Skeletal muscle tissue (tissue), 4 donors: Measurements from ENCODE around the gene MYO16. TPM values are rescaled to one million over a fixed set of nuclear protein-coding genes. Genes with fewer than 3 reads are reported as not detected.
"Not testable (repeated sequence)": the region's sequence is repeated elsewhere in the genome, so short reads cannot be mapped to it uniquely, and the experiment has no call there.

Experiments
- H3K27ac ChIP-seq: one replicate; pipeline ENCODE4 v1.7.0; 2013; ENCODE audit warnings: mild to moderate bottlenecking, low read depth, low read length, inconsistent platforms
- H3K27me3 ChIP-seq, 3 donors: one replicate each; pipeline ENCODE4 v1.7.0; 2013; ENCODE audit warnings: low read length in 3 of 3; ENCODE audit not compliant: control insufficient read depth in 3 of 3, insufficient read depth in 3 of 3
- H3K36me3 ChIP-seq, 3 donors: one replicate each; pipeline ENCODE4 v1.7.0; 2013; ENCODE audit warnings: low read length in 3 of 3; ENCODE audit not compliant: control insufficient read depth in 3 of 3, insufficient read depth in 3 of 3
- H3K4me1 ChIP-seq, 3 donors: one replicate each; pipeline ENCODE4 v1.7.0; 2013; ENCODE audit warnings: low read length in 3 of 3, mild to moderate bottlenecking in 3 of 3; ENCODE audit not compliant: control insufficient read depth in 3 of 3, insufficient read depth in 3 of 3
- H3K4me3 ChIP-seq, 3 donors: one replicate each; pipeline ENCODE4 v1.7.0; 2013; ENCODE audit warnings: low read length in 3 of 3
- H3K9ac ChIP-seq, 3 donors: one replicate each; pipeline ENCODE4 v1.7.0; 2013; ENCODE audit warnings: low read length in 3 of 3, mild to moderate bottlenecking in 3 of 3, moderate library complexity in 2 of 3, low read depth in 1 of 3
- H3K9me3 ChIP-seq, 3 donors: one replicate each; pipeline ENCODE4 v1.7.0; 2013; ENCODE audit warnings: low read length in 3 of 3; ENCODE audit not compliant: control insufficient read depth in 3 of 3
- total RNA-seq: library from RNA; depleted of rRNA; stranded (reverse); fragments of >200 nt; gene quantifications from one replicate; pipeline ENCODE4 v1.2.3, GENCODE V29; 2014
- donor health status: Osteomylitis.

MYO16 gene
- total RNA-seq, 1 donor from 2014 or later, result 43.8 TPM

DNA sequence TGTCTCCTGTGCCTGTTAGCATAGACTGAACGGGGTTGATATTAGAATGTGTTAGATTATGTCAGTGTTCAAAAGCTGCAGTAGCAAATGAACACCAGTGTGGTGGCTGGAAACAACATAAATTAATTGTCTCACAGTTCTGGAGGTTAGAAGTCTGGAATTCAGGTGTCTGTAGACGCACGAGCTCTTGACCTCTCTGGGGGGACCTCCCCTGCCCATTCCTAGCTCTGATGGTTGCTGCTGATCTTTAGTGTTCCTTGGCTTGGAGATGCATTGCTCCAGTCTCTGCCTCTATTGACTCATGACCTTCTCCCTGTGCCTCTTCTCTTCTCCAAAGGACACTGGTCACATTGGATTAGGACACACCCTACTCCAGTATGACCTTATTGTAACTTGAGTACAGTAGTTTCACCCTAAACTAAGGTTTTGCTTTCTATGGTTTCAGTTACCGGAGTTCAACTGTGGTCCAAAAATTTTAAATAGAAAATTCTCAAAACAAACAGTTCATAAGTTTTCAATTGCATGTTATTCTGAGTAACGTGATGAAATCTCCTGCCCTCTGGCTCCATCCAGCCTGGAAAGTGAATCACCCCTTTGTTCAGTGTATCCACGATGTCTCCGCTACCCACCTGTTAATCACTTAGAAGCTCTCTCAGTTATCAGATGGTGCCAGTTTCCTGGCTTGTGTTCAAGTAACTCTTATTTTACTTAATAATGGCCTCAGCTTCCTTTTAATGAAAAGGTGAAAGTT is 273.2 kb downstream of the MYO16 start:
- no peaks in the 10 kb centered on the region for H3K36me3 ChIP-seq
- no peak overlapping the region for H3K27ac ChIP-seq
- no peaks in the 10 kb centered on the region for H3K4me1 ChIP-seq
- no peak overlapping the region for H3K9ac ChIP-seq
- no peaks in the 10 kb centered on the region for H3K9me3 ChIP-seq
- H3K4me3 ChIP-seq, result no peak overlapping the region
- H3K27me3 ChIP-seq, result peaks cover 0 to 2% (median 0%) of the 10 kb centered on the region in 3 donors

DNA sequence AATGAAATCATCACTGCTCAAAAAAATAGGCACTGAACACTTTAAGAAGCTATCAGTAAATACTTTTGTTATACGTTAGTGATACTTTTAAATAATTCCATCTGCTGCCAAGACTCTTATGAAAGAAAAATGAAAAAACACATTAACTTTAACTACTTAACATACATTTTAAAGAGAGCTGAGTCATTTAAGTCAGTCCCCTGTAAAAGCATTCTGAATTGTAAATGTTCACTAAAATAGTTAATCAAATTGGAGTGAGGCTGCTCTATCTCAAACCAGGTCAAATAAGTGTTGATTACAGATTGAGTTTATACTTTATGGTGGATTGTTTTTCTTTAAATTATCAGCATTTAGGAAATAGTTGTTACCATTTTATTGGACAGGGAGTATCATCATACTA is 274.2 kb downstream of the MYO16 start:
- Histone ChIP-seq H3K9ac (no peak overlapping the region), H3K4me1 (no peaks in the 10 kb centered on the region), H3K36me3 (no peaks in the 10 kb centered on the region), H3K4me3 (no peak overlapping the region), H3K9me3 (no peaks in the 10 kb centered on the region), H3K27ac (no peak overlapping the region), H3K27me3 (no peaks in the 10 kb centered on the region)

DNA sequence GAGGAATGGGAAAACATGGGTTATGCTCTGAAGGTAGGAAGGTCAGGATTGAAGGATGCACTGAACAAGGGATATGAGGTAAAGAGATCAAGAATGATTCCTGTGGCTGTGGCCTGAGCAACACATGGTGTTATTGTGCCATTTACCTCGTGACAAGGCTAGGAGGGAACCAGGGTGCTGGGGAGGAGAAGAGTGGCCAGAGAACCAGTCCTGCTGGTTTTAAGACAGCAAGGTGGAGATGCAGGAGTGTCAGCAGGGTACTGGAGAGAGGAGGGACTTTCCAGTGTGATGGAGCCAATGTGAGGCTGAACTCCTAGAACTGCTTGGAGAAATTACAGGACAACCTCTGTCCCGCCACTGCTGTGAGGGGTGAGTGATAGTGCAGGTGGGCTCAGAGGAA is 282.4 kb downstream of the MYO16 start:
- Histone ChIP-seq H3K36me3 (no peaks in the 10 kb centered on the region), H3K4me1 (peaks cover 0 to 3% (median 0%) of the 10 kb centered on the region in 3 donors), H3K9me3 (no peaks in the 10 kb centered on the region), H3K4me3 (no peak overlapping the region), H3K27ac (no peak overlapping the region), H3K9ac (no peak overlapping the region), H3K27me3 (peaks cover 0 to 2% (median 0%) of the 10 kb centered on the region in 3 donors)

DNA sequence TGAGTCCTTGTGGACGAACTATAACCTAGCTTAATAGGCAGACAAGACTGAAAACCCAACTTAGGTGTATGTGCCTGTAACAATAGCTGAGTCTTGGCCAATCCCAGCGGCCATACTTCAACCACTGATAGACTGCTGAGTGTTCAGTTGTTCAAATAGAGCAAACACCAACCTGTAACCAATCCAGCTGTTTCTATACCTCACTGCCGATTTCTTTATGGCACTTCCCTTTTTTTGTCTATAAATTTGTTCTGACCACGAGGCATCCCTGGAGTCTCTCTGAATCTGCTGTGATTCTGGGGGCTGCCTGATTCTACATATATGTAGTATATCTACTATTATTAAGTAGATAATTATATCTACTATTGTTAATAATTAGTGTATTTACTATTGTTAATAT is 284.3 kb downstream of the MYO16 start:
- not testable (repeated sequence) for H3K4me1 ChIP-seq, H3K9me3 ChIP-seq, H3K27ac ChIP-seq, H3K36me3 ChIP-seq, H3K27me3 ChIP-seq, H3K9ac ChIP-seq, H3K4me3 ChIP-seq

DNA sequence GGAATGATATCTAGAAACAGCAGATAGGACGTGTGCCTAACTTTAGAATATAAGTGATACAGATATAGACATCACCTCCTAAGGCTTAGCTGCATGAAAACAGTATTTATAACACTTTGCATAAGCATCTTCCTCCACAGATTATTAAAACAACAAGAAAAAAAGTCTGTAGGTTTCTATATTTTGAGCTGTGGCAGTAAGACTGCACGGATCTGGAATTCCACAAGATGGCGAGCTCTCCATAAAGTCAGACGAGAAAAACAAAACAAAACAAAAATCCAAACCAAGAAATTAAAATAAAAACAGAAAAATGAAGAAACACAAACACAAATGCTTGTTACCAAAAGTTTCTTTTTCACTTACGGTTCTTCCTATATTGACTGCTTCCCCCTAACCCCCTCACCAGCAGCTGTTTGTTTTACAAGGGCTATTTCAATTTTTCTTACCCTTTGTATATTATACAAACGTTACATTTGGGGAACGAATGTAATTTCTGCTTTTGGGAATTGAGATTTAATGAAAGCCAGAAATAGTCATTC is 285.8 kb downstream of the MYO16 start:
- Histone ChIP-seq H3K36me3 (no peaks in the 10 kb centered on the region), H3K9me3 (no peaks in the 10 kb centered on the region), H3K27ac (no peak overlapping the region), H3K27me3 (peaks cover 0 to 2% (median 0%) of the 10 kb centered on the region in 3 donors), H3K4me3 (peak overlapping the region in 1 of 3 donors; percentile 26), H3K4me1 (peaks cover 0 to 3% (median 0%) of the 10 kb centered on the region in 3 donors), H3K9ac (no peak overlapping the region)

DNA sequence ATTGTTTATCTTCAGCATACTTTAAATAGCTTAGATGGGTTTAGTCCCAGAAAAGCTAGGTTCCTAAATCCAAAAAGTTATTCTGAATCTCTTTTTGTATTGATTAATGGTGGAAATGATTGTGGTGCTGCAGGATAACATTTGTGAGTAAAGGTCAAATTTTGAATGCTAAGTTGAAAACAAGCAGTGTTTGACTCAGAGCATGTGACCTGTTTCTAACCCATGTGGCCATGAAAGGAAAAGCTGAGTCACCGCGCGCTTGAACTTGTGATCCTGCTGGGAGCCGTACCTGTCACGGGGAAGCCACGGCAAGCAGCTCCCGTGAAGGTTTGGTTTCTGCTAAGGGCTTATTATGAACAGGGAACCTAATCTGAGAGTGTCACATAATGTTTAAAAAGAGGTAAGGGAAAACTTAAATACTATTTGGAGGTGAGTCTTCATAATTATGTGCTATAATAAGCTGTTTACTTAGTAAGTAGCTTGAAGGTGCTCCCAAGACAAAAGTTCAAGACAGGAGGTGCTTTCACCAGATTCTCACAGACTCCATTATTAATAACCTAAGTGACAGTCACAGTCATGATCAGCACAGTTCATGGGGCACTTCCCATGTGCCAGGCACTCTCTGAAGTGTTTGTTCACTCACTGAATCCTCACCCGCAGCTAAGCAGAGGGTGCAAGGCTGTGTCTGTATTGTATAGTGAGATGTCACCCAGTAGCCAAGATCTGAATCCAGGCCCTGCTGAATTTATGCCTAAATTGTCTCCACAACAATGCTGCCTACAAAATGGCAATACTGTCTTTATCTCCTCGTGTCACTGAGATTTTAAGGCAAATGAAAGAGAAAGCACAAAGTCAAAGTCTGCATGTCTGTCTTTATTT is 286.5 kb downstream of the MYO16 start:
- Histone ChIP-seq H3K9ac (no peak overlapping the region), H3K27ac (peak overlapping the region; percentile 27), H3K27me3 (peaks cover 0 to 2% (median 0%) of the 10 kb centered on the region in 3 donors), H3K9me3 (no peaks in the 10 kb centered on the region), H3K4me3 (peak overlapping the region in 1 of 3 donors; percentile 26), H3K4me1 (peaks cover 0 to 3% (median 0%) of the 10 kb centered on the region in 3 donors), H3K36me3 (no peaks in the 10 kb centered on the region)

DNA sequence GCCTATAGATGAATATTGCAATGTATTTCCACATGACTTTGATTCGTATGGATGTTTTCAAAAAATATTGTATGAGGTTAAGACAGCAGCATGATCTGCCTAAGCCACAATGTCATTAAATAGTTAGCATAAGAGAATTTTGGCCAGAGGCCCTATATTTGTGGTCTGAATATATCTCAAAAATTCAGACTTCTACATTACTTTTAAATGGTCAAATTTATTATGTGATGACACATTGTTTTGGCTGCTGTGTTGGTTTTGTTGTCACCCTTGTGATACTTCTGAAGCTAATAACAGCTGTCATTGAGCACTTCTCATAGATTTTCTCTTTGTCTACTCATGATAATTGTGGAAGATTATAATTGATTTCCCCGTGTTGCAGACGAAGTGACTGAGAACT is 288.2 kb downstream of the MYO16 start:
- Histone ChIP-seq H3K36me3 (no peaks in the 10 kb centered on the region), H3K27ac (no peak overlapping the region), H3K4me3 (no peak overlapping the region), H3K27me3 (no peaks in the 10 kb centered on the region), H3K4me1 (peaks cover 0 to 3% (median 0%) of the 10 kb centered on the region in 3 donors), H3K9ac (no peak overlapping the region), H3K9me3 (no peaks in the 10 kb centered on the region)

DNA sequence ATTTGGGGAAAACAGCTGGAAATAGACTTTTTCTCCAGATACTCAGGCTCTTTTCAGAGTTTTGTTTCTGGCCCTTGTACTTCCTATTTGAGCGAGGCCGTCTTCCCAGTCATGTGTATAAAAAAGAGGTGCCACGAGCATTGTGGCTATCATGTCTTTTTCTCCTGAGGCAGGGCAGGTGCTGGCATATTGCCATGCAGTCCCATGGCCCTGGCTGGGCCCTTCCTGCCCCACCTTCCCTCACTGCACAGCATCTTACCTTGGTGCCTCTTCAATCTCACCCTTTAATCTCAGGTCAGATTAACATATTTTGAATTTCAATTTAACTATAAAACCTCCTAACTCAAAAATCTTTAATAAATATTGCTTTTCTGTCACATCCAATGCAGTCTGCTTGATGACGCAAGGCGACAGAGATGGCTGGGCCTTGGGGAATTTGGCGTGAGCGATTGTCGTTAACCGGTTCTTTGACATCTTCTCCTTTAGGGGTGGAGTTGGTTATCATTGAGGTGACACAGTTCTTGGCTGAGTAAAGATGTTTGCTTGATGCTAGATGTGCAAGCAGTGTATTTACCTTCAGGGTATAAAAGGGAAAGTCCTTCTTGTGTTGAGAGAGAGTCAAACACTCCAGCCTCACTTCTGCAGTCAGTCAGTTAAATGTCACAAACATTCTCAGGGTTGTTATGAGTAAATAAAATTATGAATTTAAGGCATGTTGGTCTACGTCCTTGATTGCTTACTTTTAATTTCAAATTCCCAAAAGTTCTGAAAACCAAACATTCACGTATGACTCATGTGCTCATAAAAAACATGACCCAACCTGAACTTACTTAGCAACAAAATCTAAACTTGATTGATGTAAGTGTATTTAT is 289.9 kb downstream of the MYO16 start:
- Histone ChIP-seq H3K9ac (no peak overlapping the region), H3K27me3 (no peaks in the 10 kb centered on the region)

DNA sequence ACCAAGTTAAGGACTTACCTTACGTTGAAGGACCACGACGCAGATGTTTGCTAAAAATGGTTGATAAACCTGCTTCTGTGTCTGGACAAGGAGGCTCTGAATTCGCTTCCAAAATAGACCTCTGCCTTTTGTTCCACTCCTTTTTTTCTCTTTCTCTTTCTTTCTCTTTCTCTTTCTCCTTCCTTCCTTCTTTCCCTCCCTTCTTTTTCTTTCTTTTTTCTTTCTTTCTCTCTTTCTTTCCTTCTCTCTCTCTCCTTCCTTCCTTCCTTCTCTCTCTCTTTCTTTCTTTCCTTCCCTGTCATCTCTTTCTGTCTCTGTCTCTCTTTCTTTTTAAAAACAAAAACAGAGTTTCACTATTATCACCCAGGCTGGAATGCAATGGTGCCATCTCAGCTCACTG is 290.7 kb downstream of the MYO16 start:
- H3K27ac ChIP-seq, result no peak overlapping the region
- H3K9ac ChIP-seq, result no peak overlapping the region

More for the DNA sequence above, 289.9 kb downstream of the MYO16 start:
- Histone ChIP-seq H3K4me1 (peaks cover 0 to 3% (median 0%) of the 10 kb centered on the region in 3 donors), H3K9me3 (no peaks in the 10 kb centered on the region), H3K36me3 (no peaks in the 10 kb centered on the region), H3K4me3 (no peak overlapping the region), H3K27ac (no peak overlapping the region)

More for the DNA sequence above, 290.7 kb downstream of the MYO16 start:
- H3K4me1 ChIP-seq, result peaks cover 0 to 3% (median 0%) of the 10 kb centered on the region in 3 donors
- no peaks in the 10 kb centered on the region for H3K9me3 ChIP-seq
- H3K4me3 ChIP-seq, result no peak overlapping the region
- no peaks in the 10 kb centered on the region for H3K36me3 ChIP-seq
- no peaks in the 10 kb centered on the region for H3K27me3 ChIP-seq
